Stimulated activated naive CD4-positive, alpha-beta T cell (primary cell): ENCODE data around the gene ALKBH2.

Source experiments
- DNase-seq, 6 experiments: peaks; one replicate each; lab custom pipeline; 2025; lab: John Stamatoyannopoulos, UW

The ALKBH2 gene

GRCh38 chr12:109113661-109114321, 20.5 kb upstream of the ALKBH2 start:
- DNase-seq: no peak

DNA sequence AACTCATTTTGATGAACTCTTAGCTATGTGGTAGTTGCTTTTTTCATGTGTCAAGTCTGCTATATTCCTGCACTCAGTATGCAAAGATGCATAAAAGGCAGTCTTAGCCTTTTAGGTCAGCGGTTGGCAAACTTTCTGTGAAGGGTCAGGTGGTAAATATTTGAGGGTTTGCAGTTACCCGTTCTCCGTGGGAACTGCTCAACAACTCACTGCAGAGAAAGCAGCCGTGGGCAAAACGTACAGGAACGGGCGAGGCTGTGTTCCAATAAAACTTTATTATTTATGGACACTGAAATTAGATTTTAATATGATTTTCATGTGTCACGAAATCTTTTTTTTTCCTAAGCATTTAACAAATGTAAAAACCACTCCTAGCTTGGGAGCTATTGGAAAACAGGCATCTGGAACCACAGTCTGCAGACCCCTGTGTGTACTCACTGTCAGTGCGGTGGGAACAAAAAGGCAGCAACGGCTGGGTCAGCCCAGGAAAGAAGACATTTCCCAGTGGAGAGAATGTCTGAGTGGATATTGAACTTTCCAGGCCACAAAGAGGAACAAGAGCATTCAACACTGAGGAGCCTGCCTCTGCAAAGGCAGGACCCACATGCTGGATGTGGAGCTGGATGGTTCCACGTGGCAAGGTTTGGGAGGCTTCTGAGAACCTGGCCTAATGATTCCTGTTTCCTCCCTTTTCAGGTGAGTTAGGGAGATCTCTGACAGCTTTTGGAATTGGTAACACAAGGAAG, 19.6 kb upstream of the ALKBH2 start:
- no peak for DNase-seq

DNA sequence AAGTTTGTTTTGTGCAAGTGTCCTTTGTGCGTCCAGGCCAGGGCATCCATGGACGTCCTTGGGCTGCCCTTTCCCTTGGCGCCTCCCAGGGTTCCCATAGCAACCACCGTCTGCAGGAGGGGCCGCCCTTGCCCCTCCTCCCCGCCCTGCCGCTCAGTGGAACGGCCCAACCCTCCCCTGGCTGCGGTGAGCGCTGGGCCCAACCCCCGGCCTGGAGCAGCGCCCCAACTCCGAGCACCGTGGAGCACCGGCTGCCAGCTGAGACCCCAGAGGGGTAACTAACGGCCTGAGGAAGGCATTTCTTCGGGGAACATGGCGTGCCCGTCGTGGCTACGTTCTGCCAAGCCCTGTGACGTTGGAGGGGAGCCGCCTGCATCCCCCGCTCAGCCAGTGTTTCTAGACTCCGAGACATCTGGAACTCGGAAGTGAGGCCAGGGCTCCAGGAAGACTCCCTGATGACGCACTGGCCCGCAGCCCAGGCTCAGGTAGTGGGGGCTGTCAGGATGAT, 17.8 kb upstream of the ALKBH2 start:
- peak; percentile 28 to 61 (median 40) for DNase-seq

GRCh38 chr12:109109746-109110350, 16.6 kb upstream of the ALKBH2 start:
- DNase-seq: no peak

- DNase-seq: no peak
Observed at GRCh38 chr12:109105176-109105575, 11.9 kb upstream of the ALKBH2 start.

DNA sequence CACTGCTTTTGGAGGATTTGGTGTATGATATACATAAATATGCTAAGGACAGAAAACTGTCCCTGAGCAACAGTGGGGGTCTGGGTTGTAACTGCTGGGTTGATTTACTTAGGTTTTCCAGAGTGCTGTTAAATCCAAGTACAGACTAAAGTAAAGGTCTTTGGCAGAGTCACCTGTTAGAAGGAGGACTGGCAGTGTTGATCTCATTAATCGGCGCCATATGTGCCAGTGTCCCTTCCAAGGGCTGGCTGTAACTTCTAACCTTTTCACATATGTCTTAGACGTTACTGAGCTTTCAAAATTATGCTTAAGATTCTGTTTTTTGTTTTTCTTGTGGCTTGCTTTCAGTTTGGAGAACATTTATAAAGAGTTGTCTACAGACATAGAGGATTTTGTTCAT, 9.2 kb upstream of the ALKBH2 start:
- no peak for DNase-seq

DNA sequence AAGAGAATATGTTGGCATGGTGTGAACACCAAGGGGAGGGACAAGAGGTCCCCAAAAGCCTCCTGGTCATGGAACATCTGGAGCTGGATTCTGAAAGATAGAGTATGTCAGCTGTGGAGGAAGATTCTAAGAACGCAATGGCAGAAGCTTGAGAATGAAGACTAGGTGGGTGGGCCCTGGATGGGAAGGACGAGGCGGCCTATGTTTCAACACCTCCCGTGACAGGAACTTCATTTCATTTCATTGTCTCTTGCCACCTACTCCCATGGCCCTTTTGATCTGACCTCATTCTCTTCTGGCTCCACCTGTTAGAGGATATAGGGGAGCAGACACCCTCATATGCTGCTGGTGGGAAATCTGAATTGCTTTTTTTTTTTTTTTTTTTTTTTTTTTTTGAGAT, 7.5 kb upstream of the ALKBH2 start:
- DNase-seq: no peak

DNA sequence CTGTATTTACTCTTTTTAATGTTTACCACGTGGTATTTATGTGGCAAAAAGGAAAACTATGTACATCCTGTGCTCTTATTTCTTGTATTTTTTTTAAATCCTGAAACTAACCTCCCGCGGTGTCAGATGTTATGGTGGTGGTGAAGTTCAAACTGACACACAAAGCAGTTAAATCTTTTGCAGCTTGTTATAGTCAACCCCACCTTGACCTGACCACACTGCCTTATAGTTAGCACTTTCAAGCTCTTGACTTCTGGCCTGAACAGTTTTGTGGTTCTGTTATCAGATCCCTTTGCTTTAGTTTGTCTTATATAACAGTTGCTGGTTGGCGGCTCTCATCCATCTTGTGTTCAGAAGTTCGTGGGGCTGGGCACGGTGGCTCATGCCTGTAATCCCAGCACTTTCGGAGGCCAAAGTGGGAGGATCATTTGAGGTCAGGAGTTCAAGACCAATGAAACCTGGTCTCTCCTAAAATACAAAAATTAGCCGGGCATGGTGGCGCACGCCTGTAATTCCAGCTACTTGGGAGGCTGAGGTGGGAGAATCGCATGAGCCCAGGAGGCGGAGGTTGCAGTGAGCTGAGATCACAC, 6.3 kb upstream of the ALKBH2 start:
- no peak for DNase-seq

DNA sequence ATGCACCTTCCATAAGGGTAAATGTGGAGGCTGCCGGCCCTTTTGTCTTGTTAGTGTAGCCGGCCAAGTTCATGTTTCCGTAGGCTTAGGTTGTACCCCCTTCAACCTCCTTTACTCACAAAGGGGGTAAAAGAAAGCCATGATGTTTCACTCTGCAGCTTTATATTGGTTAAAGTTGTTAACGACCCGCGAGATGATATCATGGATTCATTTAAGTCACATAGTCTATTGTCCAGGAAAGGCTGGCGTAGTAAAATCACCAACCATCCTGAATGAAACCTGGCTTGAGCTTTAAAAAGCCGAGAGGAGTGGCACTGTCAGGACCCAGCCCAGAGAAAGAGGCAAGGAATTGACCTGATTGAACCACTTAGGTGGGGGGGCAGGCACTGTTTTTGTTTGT, 5.4 kb upstream of the ALKBH2 start:
- DNase-seq: no peak

- peak in 2 of 6 experiments; percentile 44 to 61 for DNase-seq
Observed at GRCh38 chr12:109098183-109098604, 4.9 kb upstream of the ALKBH2 start.

DNA sequence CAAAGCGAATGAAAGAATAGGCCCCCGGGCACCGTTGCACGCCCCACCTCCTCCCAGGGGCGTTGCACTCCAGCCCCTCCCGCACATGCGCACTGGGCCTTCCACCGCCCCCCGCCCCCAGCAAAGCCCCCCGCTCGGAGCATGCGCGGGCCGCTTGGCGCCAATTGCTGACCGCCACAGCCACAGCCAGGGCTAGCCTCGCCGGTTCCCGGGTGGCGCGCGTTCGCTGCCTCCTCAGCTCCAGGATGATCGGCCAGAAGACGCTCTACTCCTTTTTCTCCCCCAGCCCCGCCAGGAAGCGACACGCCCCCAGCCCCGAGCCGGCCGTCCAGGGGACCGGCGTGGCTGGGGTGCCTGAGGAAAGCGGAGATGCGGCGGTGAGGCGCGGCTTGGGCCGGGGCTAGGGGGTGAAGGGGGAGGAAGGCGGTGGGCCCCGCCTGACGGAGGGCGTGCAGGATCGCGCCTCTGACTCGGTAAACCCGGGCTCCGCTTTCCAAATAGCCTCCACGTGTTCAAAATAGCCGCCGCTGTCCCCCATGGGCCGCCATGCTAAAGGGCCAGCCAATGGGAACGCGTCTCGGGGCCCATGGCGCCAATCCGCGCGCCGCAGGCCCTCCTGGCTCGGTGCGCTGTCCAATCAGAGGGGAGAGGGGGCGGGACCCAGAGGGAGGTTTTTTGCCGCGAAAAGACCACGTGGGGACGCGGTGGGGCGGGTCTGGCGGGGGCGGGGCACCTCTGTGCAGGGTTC, 4.3 kb upstream of the ALKBH2 start, which contains the start of gene UNG:
Gene UNG (plus strand): TSS at position 163 of the 748 bp plus-strand sequence. CDS start 83 bp downstream, at position 246.
- peak; percentile 91 to 96 (median 94) for DNase-seq

GRCh38 chr12:109097140-109097434, 3.8 kb upstream of the ALKBH2 start:
- DNase-seq: no peak

GRCh38 chr12:109092497-109093021, 713 bp downstream of the ALKBH2 start:
- no peak for DNase-seq

- no peak for DNase-seq
Observed at GRCh38 chr12:109089683-109090082, 3.6 kb downstream of the ALKBH2 start.

GRCh38 chr12:109088818-109089217, 4.5 kb downstream of the ALKBH2 start:
- no peak for DNase-seq

DNA sequence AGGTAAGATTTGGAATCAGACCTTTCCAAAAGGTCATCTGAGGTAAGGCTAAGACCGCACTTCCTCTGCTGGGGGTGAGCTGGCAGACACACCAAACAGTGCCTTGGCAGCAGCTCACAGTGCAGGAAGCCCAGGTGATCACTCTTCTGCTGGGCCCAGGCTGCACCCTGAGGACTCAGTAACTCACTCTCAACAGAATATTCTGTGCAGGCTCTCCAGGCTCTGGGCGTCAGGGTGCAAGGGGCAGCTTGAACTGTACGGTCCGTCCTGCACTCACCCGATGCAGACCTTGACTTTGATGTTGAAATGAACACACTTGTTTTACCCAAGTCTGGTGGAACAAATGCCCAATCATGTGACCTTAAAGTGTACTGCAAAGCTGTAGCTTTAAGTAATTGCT, 6.0 kb downstream of the ALKBH2 start:
- DNase-seq: no peak

DNA sequence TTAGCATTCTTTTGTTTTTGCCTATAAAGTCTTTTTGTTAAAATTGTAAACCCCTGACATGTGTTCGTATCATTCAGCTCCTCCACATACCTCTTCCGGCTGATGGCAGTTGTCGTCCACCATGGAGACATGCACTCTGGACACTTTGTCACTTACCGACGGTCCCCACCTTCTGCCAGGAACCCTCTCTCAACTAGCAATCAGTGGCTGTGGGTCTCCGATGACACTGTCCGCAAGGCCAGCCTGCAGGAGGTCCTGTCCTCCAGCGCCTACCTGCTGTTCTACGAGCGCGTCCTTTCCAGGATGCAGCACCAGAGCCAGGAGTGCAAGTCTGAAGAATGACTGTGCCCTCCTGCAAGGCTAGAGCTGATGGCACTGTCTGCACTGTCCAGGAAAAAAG, 7.7 kb downstream of the ALKBH2 start:
- no peak for DNase-seq

GRCh38 chr12:109084425-109084824, 8.8 kb downstream of the ALKBH2 start:
- DNase-seq: no peak

- no peak for DNase-seq
Observed at GRCh38 chr12:109082751-109083150, 10.5 kb downstream of the ALKBH2 start.

GRCh38 chr12:109074866-109075265, 18.4 kb downstream of the ALKBH2 start:
- DNase-seq: no peak
